K562 (cell line): ENCODE results near the gene PRRC2A. TPM values are rescaled to one million over a fixed set of nuclear protein-coding genes. Genes with fewer than 3 reads are reported as not detected.

ENCODE experiments used
- CTCF ChIP-seq, 3 experiments: IDR thresholded peaks in 2 of 3; conservative IDR thresholded peaks in 1 of 3; 2 replicates each; pipeline ENCODE4 v1.5.1; 2011 to 2012; ENCODE audit warnings: low read length in 3 of 3, mild to moderate bottlenecking in 3 of 3, control low read depth in 2 of 3, improper control_type of control experiment in 1 of 3, inconsistent platforms in 1 of 3, low read depth in 1 of 3, mixed read lengths in 1 of 3, moderate library complexity in 1 of 3; ENCODE audit not compliant: insufficient read depth in 2 of 3
- ETV6 ChIP-seq, 3 experiments: fragments of 150-350 bp in 1 of 3; sonication (generic) in 1 of 3; formaldehyde crosslinking in 1 of 3; IDR thresholded peaks; 2 replicates each; pipeline versions ENCODE4 v1.6.1 to v1.8.0; 2014 to 2022; ENCODE audit warnings: borderline replicate concordance in 2 of 3, low read depth in 2 of 3, antibody characterized with exemption in 1 of 3, low read length in 1 of 3, mild to moderate bottlenecking in 1 of 3, missing genetic modification reagents in 1 of 3
- FOXO4 ChIP-seq: fragments of 450-650 bp; formaldehyde crosslinking; IDR thresholded peaks from 2 replicates; pipeline ENCODE4 v1.4.0; 2020; ENCODE audit warnings: mild to moderate bottlenecking, moderate library complexity
- GABPB1 ChIP-seq: sonication (generic); formaldehyde crosslinking; IDR thresholded peaks from 2 replicates; pipeline ENCODE4 v1.8.0; 2022; ENCODE audit warnings: mild to moderate bottlenecking, missing genetic modification reagents
- IRF1 ChIP-seq: sonication (generic); formaldehyde crosslinking; IDR thresholded peaks from 2 replicates; pipeline ENCODE4 v1.8.0; 2022; ENCODE audit warnings: missing genetic modification reagents, mild to moderate bottlenecking, borderline replicate concordance
- MITF ChIP-seq: IDR thresholded peaks from 2 replicates; pipeline ENCODE4 v1.6.1; 2014; ENCODE audit warnings: antibody characterized with exemption
- MXD1 ChIP-seq: fragments of 250-450 bp; sonication (Bioruptor Pico); IDR thresholded peaks from 2 replicates; pipeline ENCODE4 v1.8.0; 2021; ENCODE audit warnings: borderline replicate concordance, mild to moderate bottlenecking, moderate library complexity; ENCODE audit not compliant: poor library complexity, severe bottlenecking
- POLR2G ChIP-seq: fragments of 200-400 bp; formaldehyde crosslinking; IDR thresholded peaks from 2 replicates; pipeline ENCODE4 v1.6.1; 2017; ENCODE audit warnings: low read depth, mild to moderate bottlenecking, antibody characterized with exemption, low read length, moderate library complexity
- RBM25 ChIP-seq: fragments of 200-400 bp; formaldehyde crosslinking; IDR thresholded peaks from 2 replicates; pipeline ENCODE4 v1.6.1; 2018; ENCODE audit warnings: low read length, low read depth, moderate library complexity; ENCODE audit not compliant: severe bottlenecking
- SP1 ChIP-seq: sonication (generic); formaldehyde crosslinking; IDR thresholded peaks from 2 replicates; pipeline ENCODE4 v1.8.1; 2022; ENCODE audit warnings: mild to moderate bottlenecking, missing genetic modification reagents
- TAL1 ChIP-seq: fragments of 450-650 bp; IDR thresholded peaks from 2 replicates; pipeline ENCODE4 v1.6.1; 2016; ENCODE audit warnings: mild to moderate bottlenecking
- ZMIZ1 ChIP-seq, 2 experiments: fragments of 150-350 bp in 1 of 2; IDR thresholded peaks; 2 replicates each; pipeline ENCODE4 v1.6.1; 2012 to 2016; ENCODE audit warnings: low read depth in 2 of 2, low read length in 2 of 2, mild to moderate bottlenecking in 1 of 2, moderate library complexity in 1 of 2
- ZNF12 ChIP-seq: sonication (generic); formaldehyde crosslinking; IDR thresholded peaks from 2 replicates; pipeline ENCODE4 v1.4.0; 2020; ENCODE audit warnings: mild to moderate bottlenecking, missing genetic modification reagents
- ZNF395 ChIP-seq: fragments of 200-800 bp; sonication (Bioruptor generic); IDR thresholded peaks from 2 replicates; pipeline ENCODE4 v1.6.1; 2017; ENCODE audit warnings: missing genetic modification characterization, missing compliant biosample characterization
- ZNF717 ChIP-seq: fragments of 250-450 bp; sonication (Bioruptor Pico); IDR thresholded peaks from 2 replicates; pipeline ENCODE4 v1.5.0; 2021
- polyA plus RNA-seq, 8 experiments: library from polyadenylated mRNA; depleted of rRNA in 4 of 8; stranded (reverse) in 5 of 8; unstranded in 3 of 8; fragments of >200 nt; fragmentation: Nextera tagmentation in 2 of 8; fragmentation: Illumina TruSeq in 1 of 8; extraction: Ambion mirVana in 2 of 8; extraction: Trizol in 1 of 8; gene quantifications; 2 replicates each; pipeline versions ENCODE4 v1.2.1 to v1.2.3, GENCODE V29; 2011 to 2014; ENCODE audit warnings: inconsistent platforms in 1 of 8, missing spikeins in 1 of 8
- total RNA-seq, 7 experiments: library from RNA; depleted of rRNA in 6 of 7; stranded (reverse); fragments of >200 nt in 6 of 7; fragmentation: Illumina TruSeq in 2 of 7; extraction: Trizol in 2 of 7; gene quantifications; 2 replicates each; pipeline versions ENCODE4 v1.2.1 to v1.2.3, GENCODE V29; 2011 to 2021; ENCODE audit warnings: low replicate concordance in 1 of 7

Gene PRRC2A
- total and polyA plus RNA-seq, 9 of the 15 experiments (the other 6 are each of a cell fraction or from before 2014, with no cell fraction given): 1.0 to 332 (median 63.0) TPM

GRCh38 chr6:31622684-31623091 is 2.2 kb downstream of the PRRC2A start (continued):
- TF ChIP-seq CTCF (IDR thresholded peaks at IDR 0.05 in 2 of 3, conservative IDR thresholded peaks at IDR 0.05 in 1 of 3; ENCODE audit: insufficient read depth in 2 of 3, low read depth in 1 of 3, low read length in 3 of 3) (no peak), POLR2G (0 out of 2 replicates have a peak, but pooled peaks have one; percentile 25), ZNF12 (CRISPR knock-in tag) (no peak), MXD1 (CRISPR knock-in tag) (no peak), RBM25 (no peak), ZNF395 (CRISPR knock-in tag) (no peak), FOXO4 (CRISPR knock-in tag) (no peak), IRF1 (CRISPR knock-in tag) (no peak), MITF (no peak), GABPB1 (CRISPR knock-in tag) (0 out of 2 replicates have a peak, but pooled peaks have one; percentile 18), ETV6 (IDR thresholded peaks at IDR 0.05; ENCODE audit: borderline replicate concordance in 1 of 2, low read depth in 2 of 2, low read length in 1 of 2) (no peak), ETV6 (CRISPR knock-in tag; IDR thresholded peaks at IDR 0.05; ENCODE audit: borderline replicate concordance) (no peak), SP1 (CRISPR knock-in tag) (0 out of 2 replicates have a peak, but pooled peaks have one; percentile 23), ZNF717 (CRISPR knock-in tag) (no peak), ZMIZ1 (IDR thresholded peaks at IDR 0.05; ENCODE audit: low read depth in 2 of 2, low read length in 2 of 2) (no peak), TAL1 (no peak)
